Tibial artery (tissue), 4 donors: ENCODE results near the gene CATSPERB.
"Not testable (repeated sequence)": the region's sequence is repeated elsewhere in the genome, so short reads cannot be mapped to it uniquely, and the experiment has no call there.

Source experiments
- DNase-seq, 2 donors: peaks; one replicate each; pipeline ENCODE4 v3.0.0-alpha.2; 2019
- H3K27ac ChIP-seq, 2 donors: fragments of 200-600 bp; sonication (generic) in 1 of 2; 1 replicate in 1 of 2; 2 replicates in 1 of 2; pipeline ENCODE4 v1.5.1; 2018 to 2019; ENCODE audit warnings: mild to moderate bottlenecking in 1 of 2
- H3K27me3 ChIP-seq, 2 donors: fragments of 200-600 bp; sonication (generic) in 1 of 2; one replicate each; pipeline versions ENCODE4 v1.5.1 to v1.6.0; 2016 to 2019
- H3K36me3 ChIP-seq, 3 donors: fragments of 200-600 bp; sonication (generic) in 2 of 3; one replicate each; pipeline ENCODE4 v1.5.1; 2016 to 2019; ENCODE audit warnings: mild to moderate bottlenecking in 2 of 3
- H3K4me1 ChIP-seq, 4 donors: fragments of 200-600 bp; sonication (generic) in 2 of 4; 1 replicate in 3 of 4; 2 replicates in 1 of 4; pipeline ENCODE4 v1.5.1; 2016 to 2019
- H3K4me3 ChIP-seq, 2 donors: fragments of 200-600 bp; sonication (generic) in 1 of 2; 1 replicate in 1 of 2; 2 replicates in 1 of 2; pipeline ENCODE4 v1.5.1; 2018 to 2019; ENCODE audit warnings: mild to moderate bottlenecking in 2 of 2
- H3K9me3 ChIP-seq, 3 donors: fragments of 200-600 bp; sonication (generic) in 1 of 3; one replicate each; pipeline ENCODE4 v1.5.1; 2016 to 2019
- CTCF ChIP-seq, 2 experiments: fragments of 200-600 bp in 1 of 2; fragments of 450-650 bp in 1 of 2; IDR thresholded peaks; one replicate each; pipeline ENCODE4 v1.5.1; 2017 to 2019; ENCODE audit warnings: antibody characterized with exemption in 2 of 2, mild to moderate bottlenecking in 1 of 2, moderate library complexity in 1 of 2
- intact Hi-C: fragments of 100-400 bp; cut with DNase I; formaldehyde crosslinking; loops from one replicate; pipeline ENCODE4 v1.15.0; 2023; ENCODE audit warnings: low total_unique reads

Gene CATSPERB

GRCh38 chr14:91536327-91536726 is 195.6 kb downstream of the CATSPERB start:
- Histone ChIP-seq H3K27ac (no peak overlapping the region), H3K9me3 (no peaks in the 10 kb centered on the region), H3K36me3 (no peaks in the 10 kb centered on the region), H3K27me3 (no peaks in the 10 kb centered on the region), H3K4me3 (no peak overlapping the region), H3K4me1 (no peaks in the 10 kb centered on the region)
- no peak for DNase-seq
- TF ChIP-seq CTCF (IDR thresholded peaks at IDR 0.05) = no peak
- intact Hi-C loops = no loop called here

DNA sequence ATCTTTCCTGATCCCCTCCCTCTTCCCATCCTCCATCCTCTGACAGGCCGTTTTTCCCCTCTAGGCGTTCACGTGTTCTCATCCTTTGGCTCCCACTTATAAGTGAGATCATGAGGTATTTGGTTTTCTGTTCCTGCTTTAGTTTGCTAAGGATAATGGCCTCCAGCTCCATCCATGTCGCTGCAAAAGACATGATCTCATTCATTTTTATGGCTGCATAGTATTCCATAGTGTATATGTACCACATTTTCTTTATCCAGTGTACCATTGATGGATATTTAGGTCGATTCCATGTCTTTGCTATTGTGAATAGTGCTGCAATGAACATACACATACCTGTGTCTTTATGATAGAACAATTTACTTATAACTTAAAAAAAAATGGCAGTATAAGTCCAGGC is 197.8 kb downstream of the CATSPERB start:
- intact Hi-C loops, H3K9me3 ChIP-seq, H3K4me1 ChIP-seq, H3K27ac ChIP-seq, H3K36me3 ChIP-seq, H3K4me3 ChIP-seq, H3K27me3 ChIP-seq, DNase-seq: not testable (repeated sequence)

GRCh38 chr14:91533623-91534022 is 198.3 kb downstream of the CATSPERB start:
- Histone ChIP-seq H3K27me3 (no peaks in the 10 kb centered on the region), H3K4me1 (no peaks in the 10 kb centered on the region), H3K36me3 (no peaks in the 10 kb centered on the region), H3K9me3 (no peaks in the 10 kb centered on the region), H3K27ac (no peak overlapping the region), H3K4me3 (no peak overlapping the region)
- TF ChIP-seq CTCF (IDR thresholded peaks at IDR 0.05) = no peak
- DNase-seq = no peak
- intact Hi-C loops = no loop called here
